ENCODE data around the gene ARHGAP42.

ARHGAP42 gene

GRCh38 chr11:101035872-101036271, 348.8 kb downstream of the ARHGAP42 start:
- H3K4me1 ChIP-seq (ENCODE audit: insufficient read depth, low read length) = no peaks in the 10 kb centered on the region
- H4K20me1 ChIP-seq (ENCODE audit: insufficient read depth, low read length) = no peaks in the 10 kb centered on the region
- no peak overlapping the region for H3K4me3 ChIP-seq (ENCODE audit: low read depth in 1 of 2, low read length in 2 of 2)
- H3K27me3 ChIP-seq (ENCODE audit: insufficient read depth, low read length, poor library complexity) = no peaks in the 10 kb centered on the region
- no peak for ATAC-seq (ENCODE audit: insufficient read depth, low read depth)
- no peaks in the 10 kb centered on the region for H3K9me3 ChIP-seq (ENCODE audit: insufficient read depth, low read length, severe bottlenecking)
- H3K9ac ChIP-seq (ENCODE audit: low read depth, low read length) = no peak overlapping the region
- no peak overlapping the region for H3K27ac ChIP-seq (ENCODE audit: low read length)
- H3K36me3 ChIP-seq (ENCODE audit: insufficient read depth, low read length) = no peaks in the 10 kb centered on the region
- no peak overlapping the region for H3K4me2 ChIP-seq (ENCODE audit: insufficient read depth, low read length)
- H3K79me2 ChIP-seq (ENCODE audit: insufficient read depth, low read length) = no peaks in the 10 kb centered on the region
- no peak overlapping the region for H2AFZ ChIP-seq (ENCODE audit: low read depth, low read length)
- no peak for DNase-seq
- TF ChIP-seq CTCF (IDR thresholded peaks at IDR 0.05; ENCODE audit: borderline replicate concordance, extremely low read depth, low read length, poor library complexity, severe bottlenecking) (no peak), EZH2 (IDR thresholded peaks at IDR 0.05; ENCODE audit: borderline replicate concordance, low read depth, low read length, severe bottlenecking) (no peak)

Data from DND-41 (cell line).